NK-92 (cell line): ENCODE results near the gene DHRS3.

Experiments used
- DNase-seq: peaks from one replicate; lab custom pipeline; 2025; ENCODE audit not compliant: unreplicated experiment; lab: John Stamatoyannopoulos, UW

The DHRS3 gene

GRCh38 chr1:12640237-12640957 lies 22.4 kb upstream of the DHRS3 start:
- DNase-seq: no peak

DNA sequence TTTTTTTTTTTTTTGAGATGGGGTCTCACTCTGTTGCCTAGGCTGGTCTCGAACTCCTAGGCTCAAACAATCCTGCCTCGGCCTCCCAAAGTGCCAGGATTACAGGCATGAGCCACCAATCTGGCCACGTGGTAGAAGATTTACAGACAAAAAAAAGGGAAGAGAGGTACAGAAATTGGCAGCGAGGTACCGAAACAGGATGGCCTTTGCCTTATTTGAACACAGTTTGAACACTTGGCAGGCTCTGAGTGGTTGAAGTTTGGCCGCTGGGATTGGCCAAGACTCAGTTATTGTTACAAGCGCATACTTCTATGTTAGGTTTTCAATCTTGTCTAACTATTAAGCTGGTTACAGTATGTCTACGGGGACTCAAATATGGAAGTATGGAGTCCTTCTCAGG lies 19.7 kb upstream of the DHRS3 start:
- DNase-seq: no peak

GRCh38 chr1:12636098-12636950 lies 18.3 kb upstream of the DHRS3 start:
- no peak for DNase-seq

- no peak for DNase-seq
Observed at GRCh38 chr1:12634696-12635202, 16.7 kb upstream of the DHRS3 start.

DNA sequence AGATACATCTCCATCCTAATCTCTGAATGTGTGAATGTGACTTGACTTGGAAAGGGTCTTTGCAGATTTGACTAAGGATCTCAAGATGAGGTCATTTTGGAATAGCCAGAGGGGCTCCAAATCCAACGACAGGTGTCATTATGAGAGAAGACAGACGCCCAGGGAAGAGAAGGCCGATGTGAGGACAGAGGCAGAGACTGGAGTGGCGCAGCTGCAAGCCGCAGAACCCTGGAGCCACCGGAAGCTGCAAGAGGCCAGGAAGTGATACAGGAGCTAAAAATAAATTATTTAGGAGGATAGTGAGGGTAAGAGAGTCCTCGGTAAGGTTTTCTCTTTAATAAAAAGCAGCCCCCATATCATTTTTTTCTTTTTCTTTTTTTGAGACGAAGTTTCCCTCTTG lies 16.1 kb upstream of the DHRS3 start:
- no peak for DNase-seq

DNA sequence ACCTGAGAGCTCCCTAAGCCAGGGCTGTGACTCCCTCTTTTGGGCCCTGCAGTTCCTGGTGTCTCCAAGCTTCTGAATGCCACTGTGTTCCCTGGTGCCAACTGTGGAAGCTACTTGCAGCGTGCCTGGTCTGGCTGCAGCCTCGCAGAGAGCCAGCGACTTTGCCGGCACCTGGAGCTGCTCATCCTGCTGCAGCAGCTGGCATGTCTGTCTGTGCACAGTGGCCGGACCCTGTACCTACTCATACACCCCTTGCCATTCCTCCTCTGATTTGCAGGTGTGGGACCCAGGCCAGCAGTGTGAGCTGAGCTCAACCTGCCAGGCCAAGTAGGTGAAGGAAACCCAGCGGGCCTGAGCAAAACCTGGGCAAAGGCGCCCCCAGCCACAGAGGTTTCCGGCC lies 13.6 kb upstream of the DHRS3 start:
- no peak for DNase-seq

- no peak for DNase-seq
Observed at GRCh38 chr1:12630946-12631530, 13.0 kb upstream of the DHRS3 start.

DNA sequence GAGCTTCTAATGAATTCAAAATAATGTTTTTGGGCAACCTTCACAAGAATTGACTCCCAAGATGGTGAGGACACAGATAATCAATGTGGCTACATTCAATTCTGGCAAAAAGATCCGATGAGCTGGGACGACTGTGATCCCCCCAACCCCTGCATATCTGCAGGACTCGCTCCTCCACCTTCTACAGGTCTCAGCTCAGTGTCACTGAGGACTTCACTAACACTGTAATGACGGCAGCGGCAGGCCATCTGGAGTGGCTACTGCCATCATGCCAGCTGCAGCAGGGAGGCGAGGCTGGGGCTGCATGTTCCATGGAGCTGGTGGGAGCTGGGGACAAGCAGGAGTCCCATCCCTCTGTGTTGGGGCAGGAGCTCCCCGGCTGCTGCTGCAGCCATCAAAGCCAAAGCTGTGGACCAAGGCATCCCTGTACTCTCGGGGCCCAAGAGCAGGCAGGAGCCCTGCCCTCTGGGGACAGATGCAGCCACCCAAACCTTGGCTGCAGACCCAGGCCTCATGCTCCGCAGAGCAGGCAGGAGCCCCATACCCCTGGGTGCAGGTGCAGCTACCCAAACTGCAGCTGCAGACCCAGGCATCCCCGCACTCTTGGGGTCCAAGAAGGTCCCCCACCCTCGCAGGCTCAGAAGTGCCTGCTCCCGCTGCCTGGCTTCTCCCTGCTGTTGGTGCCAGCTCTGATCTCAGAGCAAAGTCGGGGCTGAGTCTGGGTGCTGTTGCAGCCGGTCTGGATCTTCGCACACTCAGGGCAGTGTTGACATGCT lies 12.2 kb upstream of the DHRS3 start:
- DNase-seq: no peak

DNA sequence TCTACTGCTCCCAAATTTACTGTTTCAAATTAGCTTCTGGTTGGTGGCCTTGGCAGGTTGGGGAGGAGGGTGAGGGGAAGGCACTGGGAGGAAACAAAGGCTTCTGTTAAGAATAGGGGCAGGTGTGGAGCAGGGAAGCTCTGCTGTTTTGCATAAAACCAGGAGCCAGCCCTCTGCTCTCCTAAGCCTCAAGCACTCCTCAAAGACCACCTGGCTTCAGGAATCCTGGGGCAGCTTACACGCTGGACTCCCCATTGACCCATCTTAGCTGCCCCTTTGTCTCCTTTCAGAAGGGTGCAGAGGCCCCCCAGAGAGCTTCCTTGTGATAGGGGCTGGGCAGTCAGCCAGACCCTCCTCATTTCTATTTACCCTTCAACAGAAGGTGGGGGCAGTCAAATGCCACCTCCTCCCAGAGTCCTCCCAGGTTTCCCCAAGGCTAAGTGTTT lies 11.5 kb upstream of the DHRS3 start:
- DNase-seq: no peak

DNA sequence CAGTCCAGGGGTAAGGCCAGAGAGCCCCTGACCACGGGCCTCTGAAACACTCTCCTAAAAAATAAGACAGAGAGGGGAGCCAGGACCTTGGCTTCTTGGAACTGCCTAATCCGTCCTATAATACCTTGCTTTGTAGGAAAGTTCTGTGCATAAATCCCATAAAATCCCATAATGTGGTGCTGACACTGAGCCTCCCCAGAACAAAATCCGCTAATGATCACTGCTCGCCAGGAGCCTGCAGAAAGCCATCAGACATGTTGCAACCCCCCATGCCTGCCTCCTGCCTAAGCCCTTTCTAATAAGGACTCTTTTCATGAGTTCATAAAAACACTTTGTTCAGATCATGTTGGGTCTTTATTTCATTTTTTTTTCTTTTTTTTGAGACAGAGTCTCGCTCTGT lies 9.3 kb upstream of the DHRS3 start:
- no peak for DNase-seq

DNA sequence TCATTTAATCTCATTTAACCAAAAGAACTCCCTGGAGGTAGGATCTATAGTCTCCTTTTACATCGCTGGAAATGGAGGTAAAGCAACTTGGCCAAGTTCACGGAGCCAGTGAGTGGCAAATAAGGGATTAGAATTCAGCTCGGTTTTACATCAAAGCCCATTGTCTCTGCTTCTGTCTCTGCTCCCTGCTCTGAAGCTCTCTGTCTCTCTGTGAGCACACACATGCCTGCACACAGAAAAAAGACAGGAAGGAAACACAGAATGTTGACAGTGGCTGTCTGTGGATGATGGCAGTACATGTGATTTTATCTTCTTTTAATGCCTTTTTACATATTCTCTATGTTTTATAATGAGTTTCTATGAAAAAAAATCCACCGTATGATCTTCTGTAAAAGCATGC lies 8.9 kb upstream of the DHRS3 start:
- no peak for DNase-seq

DNA sequence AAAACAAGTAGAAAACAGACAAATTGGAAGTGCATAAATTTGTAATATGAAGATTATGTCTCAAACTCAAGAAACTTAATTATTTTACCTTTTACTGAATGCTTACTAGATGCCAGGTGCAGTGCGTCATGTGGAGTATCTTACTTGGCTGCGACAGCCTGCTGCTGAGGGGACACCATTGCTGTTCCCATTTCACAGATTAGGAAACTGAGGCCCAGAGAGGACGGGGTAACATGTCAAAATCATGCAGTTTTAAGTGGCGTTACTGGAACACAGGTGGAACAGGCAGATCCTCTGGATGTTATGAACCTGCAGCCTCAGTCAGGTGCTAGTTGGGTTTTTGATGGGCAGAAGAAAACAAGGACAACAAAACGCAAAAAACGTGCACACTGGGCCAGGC lies 7.3 kb upstream of the DHRS3 start:
- DNase-seq: no peak

DNA sequence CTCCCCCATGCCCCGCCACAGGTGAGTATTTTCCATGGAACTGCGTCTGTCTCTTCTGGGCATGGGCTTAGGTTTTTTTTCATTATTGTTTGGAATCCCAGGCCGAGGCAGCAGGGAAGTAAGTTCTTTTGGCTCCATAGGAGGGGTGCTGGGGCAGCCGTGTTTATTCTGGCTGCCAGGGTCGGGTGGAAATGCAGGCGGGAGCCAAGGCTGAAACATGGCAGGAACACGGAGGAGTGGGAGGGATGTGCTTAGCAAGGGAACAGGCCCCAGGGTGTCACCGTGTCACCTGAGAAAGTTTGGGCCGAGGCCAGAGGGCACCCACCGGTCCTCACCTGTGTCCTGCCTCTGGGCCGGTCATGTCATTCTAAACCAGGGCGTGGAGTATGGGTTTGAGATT lies 4.5 kb upstream of the DHRS3 start:
- DNase-seq: no peak

DNA sequence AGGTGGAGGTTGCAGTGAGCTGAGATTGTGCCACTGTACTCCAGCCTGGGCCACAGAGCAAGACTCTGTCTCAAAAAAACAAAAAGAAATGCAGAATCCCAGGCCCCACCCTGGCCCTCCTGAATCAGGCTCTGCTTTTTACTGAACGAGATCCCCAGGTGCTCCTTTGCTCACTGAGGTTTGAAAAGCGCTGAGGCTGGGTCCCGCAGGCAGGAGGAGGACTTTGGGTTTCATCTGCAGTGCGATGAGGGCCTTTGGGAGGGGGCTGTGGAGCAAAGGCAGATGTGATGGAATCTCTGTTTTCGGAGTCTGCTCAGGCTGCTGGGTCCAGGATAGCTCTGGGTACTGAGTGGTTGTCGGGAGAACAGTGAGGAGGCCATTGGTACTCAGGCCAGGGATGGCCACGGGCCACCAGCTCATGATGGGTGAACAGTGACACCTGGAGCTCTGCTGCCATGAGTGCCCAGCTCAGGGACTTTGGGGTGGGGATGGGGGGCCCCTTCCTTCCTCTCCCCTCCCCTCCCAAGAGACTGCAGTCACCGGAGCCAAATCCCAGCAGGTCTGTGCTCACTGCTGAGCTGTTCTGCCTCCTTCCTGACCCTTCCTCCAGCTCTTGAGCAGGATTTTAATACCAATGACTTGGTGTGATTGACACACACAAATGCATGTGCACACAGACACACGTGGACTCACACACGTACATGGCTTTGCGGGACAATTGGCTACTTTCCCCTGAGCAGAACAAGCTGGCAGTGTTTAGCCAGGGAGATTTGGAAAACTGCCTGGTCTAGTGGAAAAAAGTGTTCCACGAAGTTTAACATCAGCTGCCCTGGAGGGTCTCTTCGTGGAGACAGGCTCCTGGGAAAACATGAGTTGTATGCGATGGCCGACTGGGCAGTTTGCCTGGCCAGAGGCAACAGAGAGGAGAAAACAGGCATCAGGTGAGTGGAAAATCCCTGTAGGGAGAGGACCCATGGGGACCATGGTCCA lies 3.6 kb upstream of the DHRS3 start:
- no peak for DNase-seq

DNA sequence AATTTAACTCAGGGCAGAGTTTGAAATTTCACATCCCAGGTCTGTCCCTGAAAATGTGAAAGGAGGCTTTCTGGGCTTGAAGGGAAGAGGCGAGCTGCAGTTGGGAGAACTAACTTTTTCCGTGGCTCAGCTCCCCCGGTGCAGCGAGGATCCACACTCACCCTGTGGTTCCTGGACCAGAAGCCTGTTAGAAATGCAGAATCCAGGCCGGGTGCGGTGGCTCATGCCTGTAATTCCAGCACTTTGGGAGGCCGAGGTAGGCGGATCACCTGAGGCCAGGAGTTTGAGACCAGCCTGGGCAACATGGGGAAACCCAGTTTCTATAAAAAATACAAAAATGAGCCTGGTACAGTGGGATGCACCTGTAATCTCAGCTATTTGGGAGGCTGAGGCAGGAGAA lies 2.9 kb upstream of the DHRS3 start:
- DNase-seq: no peak

GRCh38 chr1:12620488-12620865 lies 2.5 kb upstream of the DHRS3 start:
- DNase-seq: no peak

DNA sequence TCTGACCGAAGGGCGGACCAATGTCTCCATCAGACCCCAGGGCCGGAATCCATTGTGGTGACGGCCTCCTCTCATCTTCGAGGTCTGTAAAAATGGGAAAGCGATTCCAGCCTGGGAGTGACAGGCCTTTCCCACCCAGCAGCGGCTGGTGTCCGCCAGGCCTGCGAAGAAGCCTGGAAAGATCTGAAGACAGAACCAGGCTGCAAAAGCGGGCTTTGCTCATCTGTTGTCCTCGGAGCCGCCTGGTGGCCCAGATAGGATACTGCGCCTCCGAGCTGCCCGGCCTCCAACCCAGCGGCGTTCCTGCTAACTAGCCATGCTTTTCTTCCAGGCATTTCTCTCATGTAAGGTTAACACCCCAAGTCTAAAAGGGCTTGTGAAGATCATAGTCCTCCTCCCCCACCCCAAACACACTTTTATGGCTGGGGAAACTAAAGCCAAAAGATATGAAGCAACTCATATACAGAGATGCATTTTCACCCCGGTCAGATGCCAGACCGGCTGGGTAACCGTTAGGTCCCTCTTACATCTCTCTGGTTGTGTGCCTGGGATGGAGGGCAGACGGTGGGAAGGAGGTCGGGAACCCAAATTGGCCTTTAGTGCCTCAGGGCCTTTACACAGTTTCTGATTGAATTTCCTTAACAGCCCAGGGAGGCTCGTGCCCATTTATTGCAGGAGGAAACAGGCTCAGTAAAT lies 1.9 kb upstream of the DHRS3 start:
- DNase-seq: no peak

DNA sequence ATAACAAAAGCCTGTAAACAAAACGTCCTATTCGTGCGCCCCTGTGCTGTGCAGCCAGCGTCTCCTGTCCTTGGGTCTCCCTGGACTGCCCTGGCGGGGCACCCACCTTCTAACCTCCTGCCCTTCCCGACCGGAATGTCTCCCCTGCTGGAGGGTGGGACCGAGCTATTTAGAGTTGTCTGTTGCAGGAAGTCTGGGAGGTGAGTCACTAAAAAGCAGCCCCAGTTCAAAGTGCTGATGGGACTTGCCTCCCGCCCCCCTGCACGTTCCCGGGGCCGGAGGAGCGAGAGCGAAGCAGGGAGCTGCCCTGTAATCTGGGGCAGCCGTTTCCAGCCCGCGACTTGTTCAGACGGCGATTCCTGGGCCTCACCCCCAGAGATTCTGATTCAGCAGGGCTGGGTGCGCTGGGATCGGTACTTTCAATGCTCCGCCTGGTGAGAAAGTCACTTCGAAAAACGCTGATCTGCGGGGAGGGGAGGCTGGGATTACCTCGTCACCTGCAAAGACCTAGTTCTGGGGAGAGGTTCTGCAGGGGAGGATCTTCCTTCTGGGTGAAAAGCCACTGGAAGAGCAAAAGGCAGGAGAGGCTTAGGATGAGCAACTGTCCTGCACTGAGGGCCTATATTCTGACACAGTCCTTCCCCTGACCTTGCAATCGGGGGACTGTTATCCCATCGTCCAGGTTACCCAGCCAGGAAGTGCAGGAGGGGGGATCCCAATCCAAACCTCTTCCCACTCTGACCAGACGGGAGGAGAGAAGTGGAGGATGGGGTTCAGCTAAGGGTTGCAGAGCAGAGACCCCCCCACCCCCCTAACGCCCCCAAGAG lies 1.2 kb upstream of the DHRS3 start:
- DNase-seq: no peak

DNA sequence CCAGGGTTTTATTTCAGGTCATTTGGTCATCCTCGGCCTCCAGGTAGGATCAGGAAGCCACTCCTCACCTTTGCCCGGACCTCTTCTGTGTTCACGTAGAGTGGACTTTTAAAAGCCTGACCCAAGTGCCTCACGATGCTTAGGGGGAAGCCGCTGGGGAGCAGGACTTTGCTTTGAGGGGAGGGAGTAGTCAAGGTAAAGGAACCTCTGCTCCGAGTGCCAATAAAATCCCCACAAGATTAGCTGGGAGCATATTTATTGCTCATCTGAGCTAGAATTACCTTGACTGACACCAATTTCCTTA lies 603 bp upstream of the DHRS3 start:
- no peak for DNase-seq
